Hippocampal formation (tissue), 2 donors: Measurements from ENCODE around the gene FLNA.
"Not testable (repeated sequence)": the region's sequence is repeated elsewhere in the genome, so short reads cannot be mapped to it uniquely, and the experiment has no call there.

Experiments used
- DNase-seq, 2 donors: peaks; one replicate each; lab custom pipeline; 2025; lab: John Stamatoyannopoulos, UW

Gene FLNA

DNA sequence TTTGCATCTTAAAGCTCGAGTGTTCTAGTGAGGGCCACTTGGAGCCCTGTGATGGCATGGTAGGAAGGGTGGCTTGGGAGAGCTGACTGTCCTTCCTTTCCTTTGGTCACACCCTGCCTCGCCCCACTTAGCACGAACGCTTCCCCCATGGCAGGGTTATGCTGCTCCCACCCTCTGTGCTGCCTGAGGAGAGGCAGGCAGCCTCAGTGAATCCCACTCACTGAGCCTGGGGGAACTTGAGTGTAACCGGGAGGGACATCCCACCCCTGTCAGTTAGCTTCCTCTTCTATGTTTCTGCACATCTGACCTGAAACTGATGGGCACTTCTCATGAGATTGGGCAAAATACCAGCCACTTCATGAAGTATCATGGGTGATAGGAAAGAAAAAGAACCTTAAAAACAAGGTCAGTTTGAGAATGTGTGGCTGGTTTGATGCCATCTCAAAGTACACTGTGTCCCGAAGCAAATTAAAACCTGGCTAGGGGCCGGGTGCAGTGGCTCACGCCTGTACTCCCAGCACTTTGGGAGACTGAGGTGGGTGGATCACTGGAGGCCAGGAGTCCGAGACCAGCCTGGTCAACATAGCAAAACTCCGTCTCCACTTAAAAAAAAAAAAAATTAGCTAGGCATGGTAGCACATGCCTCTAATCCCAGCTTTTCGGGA is 68.8 kb downstream of the FLNA start:
- DNase-seq: no peak

DNA sequence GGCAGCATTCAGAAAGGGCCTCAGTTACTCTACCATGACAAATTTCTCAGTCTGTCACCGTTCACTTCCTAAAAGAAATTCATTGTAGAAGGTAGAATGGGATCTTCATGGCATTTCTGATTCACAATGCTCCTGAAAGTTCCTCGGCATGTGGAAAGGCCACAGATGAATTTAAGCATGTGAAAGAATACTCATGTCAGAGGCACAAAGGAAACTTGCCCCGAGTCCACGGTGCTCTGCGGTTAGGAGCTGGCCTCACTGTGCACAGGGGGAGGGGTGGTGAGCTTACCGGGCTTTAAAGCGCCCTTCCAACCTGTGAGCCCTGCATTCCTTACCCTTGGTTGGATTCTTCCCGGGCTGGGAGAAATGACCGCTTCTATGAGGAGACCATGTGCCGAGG is 69.6 kb downstream of the FLNA start:
- no peak for DNase-seq

DNA sequence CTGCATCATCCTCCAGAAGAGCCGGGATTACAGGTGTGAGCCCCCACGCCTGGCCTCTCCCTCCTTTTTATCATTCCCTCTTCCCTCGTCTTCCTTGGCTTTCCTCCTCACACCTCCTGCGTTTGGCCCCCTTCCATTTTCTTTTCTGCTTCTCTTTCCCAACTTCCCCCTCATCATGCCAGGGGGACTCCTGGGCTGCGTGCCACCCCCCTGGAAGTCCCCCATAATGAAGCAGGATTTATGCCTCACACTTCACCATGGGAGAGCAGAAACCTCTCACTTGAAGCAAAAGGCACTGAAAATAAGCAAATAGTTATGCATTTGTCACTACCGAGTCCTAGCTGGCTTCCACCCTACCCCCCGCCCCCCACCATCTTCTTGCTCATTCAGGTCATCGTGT is 71.0 kb downstream of the FLNA start:
- DNase-seq: no peak

DNA sequence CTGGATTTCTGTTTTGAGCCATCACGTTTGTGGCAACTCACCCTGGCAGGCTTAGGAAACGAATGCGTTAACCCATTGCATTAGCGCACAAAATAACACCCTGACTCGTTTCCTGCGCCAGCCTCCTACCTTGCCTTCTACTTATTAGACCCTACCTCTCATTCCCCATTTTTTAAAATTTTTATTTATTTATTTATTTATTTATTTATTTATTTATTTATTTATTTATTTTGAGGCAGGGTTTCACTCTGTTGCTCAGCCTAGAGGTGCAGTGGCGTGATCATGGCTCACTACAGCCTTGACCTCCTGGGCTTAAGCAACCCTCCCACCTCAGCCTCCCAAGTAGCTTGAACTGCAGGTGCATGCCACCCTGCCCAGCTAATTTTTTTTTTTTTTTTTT is 71.4 kb downstream of the FLNA start:
- not testable (repeated sequence) for DNase-seq

DNA sequence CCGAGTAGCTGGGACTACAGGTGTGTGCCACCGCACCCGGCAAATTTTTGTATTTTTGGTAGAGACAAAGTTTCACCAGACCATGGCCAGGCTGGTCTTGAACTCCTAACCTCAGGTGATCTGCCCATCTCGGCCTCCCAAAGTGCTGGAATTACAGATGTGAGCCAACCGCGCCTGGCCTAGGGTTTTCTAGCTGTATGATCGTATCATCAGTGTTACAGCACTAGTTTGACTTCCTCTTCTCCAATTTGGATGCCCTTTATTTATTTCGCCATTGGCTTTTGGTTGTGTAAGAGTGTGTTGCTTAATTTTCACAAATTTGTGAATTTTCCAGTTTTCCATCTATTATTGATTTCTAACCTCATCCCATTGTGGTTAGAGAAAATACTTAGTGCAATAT is 73.6 kb downstream of the FLNA start:
- DNase-seq: no peak
